LHCN-M2 (cell line): ENCODE data around the gene UGP2. TPM values are rescaled to one million over a fixed set of nuclear protein-coding genes. Genes with fewer than 3 reads are reported as not detected.
"Not testable (repeated sequence)": the region's sequence is repeated elsewhere in the genome, so short reads cannot be mapped to it uniquely, and the experiment has no call there.

Source experiments
- DNase-seq: peaks from one replicate; pipeline ENCODE4 v3.0.0-alpha.2; 2012; ENCODE audit warnings: low read depth
- polyA plus RNA-seq: library from polyadenylated mRNA; unstranded; fragments of >200 nt; gene quantifications from one replicate; pipeline ENCODE4 v1.2.1, GENCODE V29; 2012; ENCODE audit warnings: missing spikeins
- total RNA-seq: library from RNA; depleted of rRNA; stranded (reverse); fragments of >200 nt; gene quantifications from 2 replicates; pipeline ENCODE4 v1.2.3, GENCODE V29; 2014; rRNA removed

UGP2 gene
- total RNA-seq: 216 and 261 TPM in 2 replicates
- 170 TPM for polyA plus RNA-seq

- peak; percentile 92 for DNase-seq
Measured at GRCh38 chr2:63841254-63842022, at the start of gene UGP2. TSS of gene UGP2 (plus strand) at chr2:63841896. CDS start at chr2:63842186, 290 bp downstream.

GRCh38 chr2:63792530-63792929 is 49.2 kb upstream of the UGP2 start:
- peak; percentile 95 for DNase-seq

GRCh38 chr2:63796366-63796765 is 45.3 kb upstream of the UGP2 start:
- no peak for DNase-seq

- DNase-seq: no peak
Measured at GRCh38 chr2:63796796-63797195, 44.9 kb upstream of the UGP2 start.

DNA sequence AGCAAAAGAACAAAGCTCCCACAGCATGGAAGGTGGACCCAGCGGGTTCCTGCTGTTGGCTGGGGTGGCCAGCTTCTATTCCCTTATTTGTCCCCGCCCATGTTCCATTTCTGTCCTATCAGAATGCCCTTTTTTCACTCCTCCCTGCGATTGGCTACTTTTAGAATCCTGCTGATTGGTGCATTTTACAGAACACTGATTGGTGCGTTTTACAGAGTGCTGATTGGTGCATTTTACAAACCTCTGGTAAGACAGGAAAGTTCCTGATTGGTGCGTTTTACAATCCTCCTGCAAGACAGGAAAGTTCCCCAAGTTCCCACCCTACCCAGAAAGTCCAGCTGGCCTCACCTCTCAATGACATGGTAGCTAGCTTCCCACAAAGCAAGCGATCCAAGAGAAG is 40.2 kb upstream of the UGP2 start:
- DNase-seq: no peak

DNA sequence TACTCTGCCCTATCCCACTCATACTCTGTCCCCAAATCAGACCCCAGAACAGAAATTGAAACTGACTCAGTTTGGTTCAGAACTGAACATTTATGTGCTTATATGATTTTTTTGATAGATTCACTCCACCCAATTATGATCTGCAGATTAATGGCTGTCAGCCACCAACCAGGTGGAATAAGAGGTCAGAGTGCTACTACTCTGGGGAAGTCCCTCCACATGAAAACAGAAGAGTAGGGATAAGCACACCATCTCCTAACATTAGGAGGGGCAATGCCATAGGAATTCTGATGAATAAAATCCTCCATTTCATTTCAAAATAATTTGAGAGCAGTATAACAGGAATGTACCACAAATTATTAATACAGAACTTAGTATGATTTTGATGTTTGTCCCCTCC is 36.3 kb upstream of the UGP2 start:
- no peak for DNase-seq

DNA sequence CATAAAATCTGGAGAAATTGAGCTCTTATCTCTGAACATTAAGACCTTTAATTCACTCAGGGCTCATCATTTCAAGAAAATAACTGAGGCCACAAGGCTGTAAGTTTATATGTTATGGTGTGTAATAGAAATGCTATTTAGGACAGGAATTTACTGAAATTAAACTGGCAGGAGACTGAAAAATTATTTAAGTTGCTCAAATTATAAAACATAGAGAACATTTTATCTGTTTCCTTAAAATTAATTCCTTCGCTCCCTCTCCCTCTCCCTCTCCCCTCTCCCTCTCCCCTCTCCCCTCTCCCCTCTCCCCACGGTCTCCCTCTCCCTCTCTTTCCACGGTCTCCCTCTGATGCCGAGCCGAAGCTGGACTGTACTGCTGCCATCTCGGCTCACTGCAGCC is 33.7 kb upstream of the UGP2 start:
- DNase-seq: not testable (repeated sequence)

DNA sequence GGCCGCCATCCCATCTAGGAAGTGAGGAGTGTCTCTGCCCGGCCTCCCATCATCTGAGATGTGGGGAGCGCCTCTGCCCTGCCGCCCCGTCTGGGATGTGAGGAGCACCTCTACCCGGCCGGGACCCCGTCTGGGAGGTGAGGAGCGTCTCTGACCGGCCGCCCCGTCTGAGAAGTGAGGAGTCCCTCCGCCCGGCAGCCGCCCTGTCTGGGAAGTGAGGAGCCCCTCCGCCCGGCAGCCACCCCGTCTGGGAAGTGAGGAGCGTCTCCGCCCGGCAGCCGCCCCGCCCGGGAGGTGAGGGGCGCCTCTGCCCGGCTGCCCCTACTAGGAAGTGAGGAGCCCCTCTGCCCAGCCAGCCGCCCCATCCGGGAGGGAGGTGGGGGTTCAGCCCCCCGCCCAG is 32.8 kb upstream of the UGP2 start:
- not testable (repeated sequence) for DNase-seq

GRCh38 chr2:63811063-63811462 is 30.6 kb upstream of the UGP2 start:
- no peak for DNase-seq

- DNase-seq: not testable (repeated sequence)
Measured at GRCh38 chr2:63811870-63812269, 29.8 kb upstream of the UGP2 start.

GRCh38 chr2:63814114-63814513 is 27.6 kb upstream of the UGP2 start:
- peak; percentile 48 for DNase-seq

DNA sequence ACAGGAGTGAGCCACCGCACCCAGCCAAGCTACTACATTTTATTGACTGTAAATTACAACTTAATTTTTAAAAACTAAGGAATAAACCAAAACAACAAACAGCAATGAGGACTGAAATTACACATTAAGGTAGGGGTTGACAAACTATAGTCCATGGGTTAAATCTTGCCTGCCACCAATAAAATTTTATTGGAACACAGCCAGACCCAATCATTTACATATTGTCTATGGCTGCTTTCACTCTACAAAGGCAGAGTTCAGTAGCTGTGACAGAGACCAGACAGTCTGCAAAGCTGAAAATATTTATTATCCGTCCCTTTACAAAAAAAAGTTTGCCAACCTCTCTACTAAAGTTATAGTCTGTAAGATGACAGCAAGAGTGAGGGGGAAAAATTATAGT is 24.3 kb upstream of the UGP2 start:
- DNase-seq: no peak

DNA sequence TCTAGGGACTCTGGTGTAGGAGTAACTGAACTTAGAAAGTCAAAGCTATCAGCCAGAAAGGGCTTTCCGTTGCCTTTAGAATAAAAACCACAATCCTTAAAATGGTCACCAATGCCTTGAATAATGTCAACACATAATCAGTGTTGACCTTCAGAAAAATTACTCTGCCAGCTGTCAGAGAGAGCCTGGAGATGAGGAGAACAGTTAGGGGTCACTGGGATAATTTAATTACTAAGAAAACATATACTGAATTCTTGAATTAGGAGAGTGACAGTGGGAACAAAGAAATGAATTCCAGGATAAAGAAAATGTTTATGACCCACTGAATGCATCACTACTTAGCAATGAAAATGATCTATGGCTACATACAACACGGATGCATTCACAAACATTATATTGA is 23.4 kb upstream of the UGP2 start:
- DNase-seq: peak; percentile 16

DNA sequence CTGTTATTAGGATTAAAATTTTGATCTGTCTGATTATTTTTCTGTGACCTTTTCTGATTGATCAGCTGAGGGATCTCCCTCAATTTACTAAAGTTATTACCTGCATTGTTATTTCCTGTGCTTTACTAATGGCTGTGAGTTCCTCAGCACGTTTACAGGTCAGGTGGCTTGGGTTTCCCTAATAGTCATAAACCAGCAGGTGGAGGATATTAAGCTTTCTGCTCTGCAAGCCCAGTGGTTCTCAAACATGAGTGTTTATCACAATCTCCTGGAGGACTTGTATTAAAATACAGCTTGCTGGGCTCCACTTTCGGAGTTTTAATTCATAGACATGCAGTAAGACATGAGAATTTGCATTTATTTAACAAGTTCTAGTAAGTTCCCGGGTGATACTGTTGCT is 22.4 kb upstream of the UGP2 start:
- DNase-seq: no peak

GRCh38 chr2:63819765-63820717 is 21.7 kb upstream of the UGP2 start:
- DNase-seq: peak; percentile 64

- DNase-seq: no peak
Measured at GRCh38 chr2:63820969-63821368, 20.7 kb upstream of the UGP2 start.

DNA sequence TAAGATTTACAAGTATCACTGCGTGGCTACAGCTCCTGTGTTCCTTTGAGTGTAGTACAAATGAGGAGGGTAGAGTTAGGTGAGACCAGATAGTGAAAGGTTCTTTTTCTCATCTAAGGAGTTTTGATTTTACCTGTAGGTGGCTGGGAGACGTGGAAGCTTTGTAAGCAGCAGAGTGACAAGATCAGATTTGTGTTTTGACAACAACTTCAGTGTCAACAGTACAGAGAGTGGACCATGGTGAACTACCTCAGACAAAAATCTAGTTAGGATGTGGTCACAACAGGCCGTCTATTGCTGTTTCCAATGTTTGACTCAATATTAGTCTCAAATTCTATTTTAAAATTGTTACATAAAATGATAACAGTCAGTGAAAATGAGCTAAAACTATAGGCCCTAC is 20.3 kb upstream of the UGP2 start:
- DNase-seq: no peak

DNA sequence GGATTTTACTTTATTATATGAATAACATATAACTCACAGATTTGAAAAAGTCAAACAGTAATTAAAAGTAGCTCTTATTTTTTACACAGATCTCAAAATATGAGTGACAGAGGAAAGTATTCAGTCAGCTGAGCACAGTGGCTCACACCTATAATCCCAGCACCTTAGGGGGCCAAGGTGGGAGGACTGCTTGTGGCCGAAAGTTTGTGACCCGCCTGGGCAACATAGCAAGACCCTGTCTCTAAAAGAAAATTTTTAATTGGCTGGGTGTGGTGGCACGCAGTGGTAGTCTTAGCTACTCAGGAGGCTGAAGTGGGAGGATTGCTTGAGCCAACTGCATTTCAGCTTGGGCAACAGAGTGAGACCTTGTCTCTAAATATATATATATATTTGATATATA is 19.2 kb upstream of the UGP2 start:
- DNase-seq: no peak

DNA sequence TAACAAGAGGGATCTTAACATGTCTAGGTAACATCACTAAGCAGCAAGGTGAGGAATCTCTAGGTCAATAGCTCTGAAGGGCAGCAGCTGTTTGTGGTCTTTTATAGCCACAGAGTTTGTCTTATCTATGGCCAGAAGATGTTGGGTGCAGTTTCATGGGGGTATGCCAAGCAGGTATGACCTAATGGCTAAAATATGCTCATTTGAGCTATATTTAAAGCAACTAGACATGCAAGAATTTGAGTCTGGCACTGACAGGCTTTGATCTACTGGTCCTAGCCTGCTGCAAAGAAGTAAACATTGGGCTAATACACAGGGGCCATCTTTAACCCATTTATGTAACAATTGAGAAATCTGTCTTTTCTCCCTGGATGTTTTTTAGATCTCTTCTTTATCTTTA is 13.9 kb upstream of the UGP2 start:
- DNase-seq: peak; percentile 95

DNA sequence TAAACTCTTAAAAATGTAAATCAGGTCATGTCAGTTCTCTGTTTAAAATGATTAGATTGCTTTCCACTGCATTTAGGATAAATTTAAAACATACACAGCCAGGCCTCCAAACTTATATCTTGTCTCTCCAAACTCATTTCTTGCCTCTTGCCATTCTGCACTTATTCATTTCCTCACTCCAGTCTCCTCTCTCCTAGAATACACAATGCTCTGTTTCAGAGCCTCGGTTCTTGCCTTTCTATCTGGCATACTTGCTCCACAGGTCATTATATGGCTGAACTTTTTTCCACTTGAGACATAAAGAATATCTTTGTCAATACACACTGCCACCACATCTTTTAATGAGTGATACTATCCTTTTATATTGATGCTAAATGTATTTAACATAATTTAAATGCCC is 10.5 kb upstream of the UGP2 start:
- DNase-seq: no peak

- no peak for DNase-seq
Measured at GRCh38 chr2:63834401-63834800, 7.3 kb upstream of the UGP2 start.

- no peak for DNase-seq
Measured at GRCh38 chr2:63837036-63837594, 4.6 kb upstream of the UGP2 start.
